Midbrain (tissue), 1 donor: ENCODE data around the gene ZNF605.
"Not testable (repeated sequence)": the region's sequence is repeated elsewhere in the genome, so short reads cannot be mapped to it uniquely, and the experiment has no call there.

Source experiments
- DNase-seq: peaks from one replicate; lab custom pipeline; 2025; lab: John Stamatoyannopoulos, UW

Gene ZNF605

DNA sequence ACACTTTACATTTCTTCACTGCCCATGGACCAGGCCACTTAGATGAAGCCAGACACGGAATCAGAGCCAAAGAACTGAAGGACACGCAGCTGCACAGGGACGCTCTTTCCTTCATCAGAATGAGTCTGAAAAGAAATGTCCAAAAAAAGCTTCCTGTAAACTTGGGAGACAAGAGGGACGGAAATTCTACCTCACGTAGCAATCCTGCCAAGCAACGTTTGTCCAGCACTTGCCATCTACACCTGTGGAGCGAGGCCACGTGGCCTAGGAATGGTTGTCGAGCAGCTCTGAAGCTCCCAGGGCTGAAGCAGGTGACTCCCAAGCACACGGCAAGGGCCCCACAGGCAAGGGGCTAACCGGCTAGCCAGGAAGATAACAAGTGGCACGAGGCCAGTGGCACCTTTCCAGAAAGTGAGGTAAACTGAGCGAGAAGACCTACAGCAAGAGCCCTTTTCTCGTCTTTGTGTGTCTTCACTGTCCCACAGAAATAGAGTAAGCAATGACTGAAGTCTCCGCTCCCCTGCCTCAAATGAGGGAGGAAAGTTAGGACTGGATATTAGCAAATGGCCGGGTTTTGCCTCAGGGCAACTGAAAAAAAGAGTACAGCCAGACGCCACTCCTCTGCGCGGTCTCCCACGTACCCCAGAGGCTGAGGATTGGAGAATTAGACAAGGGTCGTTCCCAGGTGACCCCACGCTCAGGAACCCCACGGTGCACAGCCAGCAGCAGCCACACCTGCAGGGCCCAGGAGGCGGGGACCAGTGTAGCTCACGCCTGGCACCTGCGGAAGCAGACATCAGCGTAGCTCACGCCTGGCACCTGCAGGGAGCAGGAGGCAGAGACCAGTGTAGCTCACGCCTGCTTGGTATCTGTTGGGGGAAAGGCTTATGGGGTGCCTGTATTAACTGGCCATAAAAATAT, 7.7 kb downstream of the ZNF605 start:
- DNase-seq = no peak

DNA sequence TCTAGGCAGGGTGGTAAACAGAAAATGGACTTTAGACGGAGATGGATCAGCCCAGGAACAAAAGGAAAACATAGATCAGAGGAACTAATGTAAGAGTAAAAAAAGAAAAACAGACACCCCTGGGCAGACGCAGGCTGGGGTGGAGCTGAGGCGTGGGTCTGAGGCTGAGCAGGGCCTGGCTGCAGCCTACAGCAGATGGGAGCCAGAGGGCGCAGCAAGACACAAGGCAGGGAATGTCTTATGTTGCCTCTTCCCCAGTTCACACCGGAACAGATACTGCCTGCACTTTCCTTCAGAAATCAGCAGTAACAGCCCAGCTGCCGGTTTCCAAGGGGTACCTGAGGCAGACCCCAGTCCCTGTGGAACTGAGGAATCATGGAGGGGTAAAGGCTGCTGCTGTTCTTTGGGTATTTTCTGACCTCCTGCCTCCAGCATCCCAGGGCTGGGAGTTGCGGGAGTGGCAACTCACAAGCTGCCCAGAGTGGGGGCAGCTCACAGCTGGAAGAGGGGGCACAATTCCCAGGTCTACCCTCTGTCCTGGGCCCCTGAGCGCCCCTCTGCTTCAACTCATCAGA, 9.8 kb downstream of the ZNF605 start:
- no peak for DNase-seq

- no peak for DNase-seq
These were observed 10.3 kb downstream of the ZNF605 start for GRCh38 chr12:132945806-132946205.

DNA sequence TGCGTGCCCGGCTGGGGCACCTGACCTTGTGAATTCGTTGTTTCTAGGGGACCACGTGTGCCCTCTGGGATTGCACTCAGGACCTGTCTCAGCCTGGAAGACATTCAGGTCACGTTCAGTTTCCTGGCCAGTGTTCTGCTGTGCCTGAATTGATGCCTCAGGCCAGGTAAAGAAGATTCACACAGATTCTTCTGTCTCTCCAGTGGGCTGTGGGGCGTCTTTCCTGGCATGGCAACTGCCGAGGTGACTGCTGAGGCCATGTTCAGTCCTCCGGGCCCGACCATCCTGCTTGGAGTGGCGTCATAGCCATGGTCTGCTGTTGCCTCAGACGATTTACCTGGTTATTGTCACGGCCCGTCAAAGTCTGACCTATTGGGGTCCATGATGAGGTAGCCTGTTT, 13.5 kb downstream of the ZNF605 start:
- DNase-seq = no peak

GRCh38 chr12:132941336-132941954, 14.7 kb downstream of the ZNF605 start:
- DNase-seq = no peak

DNA sequence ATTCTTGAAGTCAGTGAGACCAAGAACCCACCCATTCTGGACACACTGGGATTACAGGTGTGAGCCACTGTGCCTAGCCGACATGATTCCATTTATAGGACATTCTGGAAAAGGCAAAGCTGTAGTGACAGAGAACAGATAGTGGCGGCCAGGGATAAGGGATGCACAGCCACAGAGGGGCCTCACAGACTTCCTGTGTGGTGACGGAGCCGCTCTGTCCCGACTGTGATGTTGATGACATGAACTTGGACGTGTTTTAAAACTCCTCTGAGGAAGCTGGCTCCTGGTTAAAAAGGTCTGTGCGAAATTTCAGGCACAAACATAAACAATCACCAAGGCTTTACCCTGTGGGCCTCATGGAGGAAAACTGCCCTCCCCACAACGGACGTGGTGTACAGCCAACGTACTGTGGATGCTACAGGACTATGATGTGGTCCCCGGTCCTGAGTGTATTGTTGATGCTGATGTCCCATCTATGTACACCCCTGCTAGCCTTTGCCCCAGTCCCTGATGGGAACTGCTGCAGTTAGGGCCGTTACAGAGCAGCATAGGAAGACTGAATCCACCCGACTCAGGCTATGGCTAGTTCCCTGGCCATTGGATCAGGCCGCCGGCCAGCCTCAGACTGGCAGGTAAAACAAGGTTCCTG, 15.9 kb downstream of the ZNF605 start:
- DNase-seq = no peak

DNA sequence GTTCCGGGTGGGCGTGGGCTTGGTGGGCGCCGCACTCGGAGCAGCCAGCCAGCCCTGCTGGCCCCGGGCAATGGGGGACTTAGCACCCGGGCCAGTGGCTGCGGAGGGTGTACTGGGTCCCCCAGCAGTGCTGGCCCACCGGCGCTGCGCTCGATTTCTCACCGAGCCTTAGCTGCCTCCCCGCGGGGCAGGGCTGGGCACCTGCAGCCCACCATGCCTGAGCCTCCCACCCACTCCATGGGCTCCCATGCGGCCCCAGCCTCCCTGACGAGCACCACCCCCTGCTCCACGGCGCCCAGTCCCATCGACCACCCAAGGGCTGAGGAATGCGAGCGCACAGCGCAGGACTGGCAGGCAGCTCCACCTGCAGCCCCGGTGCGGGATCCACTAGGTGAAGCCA, 17.3 kb downstream of the ZNF605 start:
- not testable (repeated sequence) for DNase-seq

- no peak for DNase-seq
These were observed 18.6 kb downstream of the ZNF605 start for GRCh38 chr12:132937476-132937875.

GRCh38 chr12:132936921-132937320, 19.2 kb downstream of the ZNF605 start:
- not testable (repeated sequence) for DNase-seq

DNA sequence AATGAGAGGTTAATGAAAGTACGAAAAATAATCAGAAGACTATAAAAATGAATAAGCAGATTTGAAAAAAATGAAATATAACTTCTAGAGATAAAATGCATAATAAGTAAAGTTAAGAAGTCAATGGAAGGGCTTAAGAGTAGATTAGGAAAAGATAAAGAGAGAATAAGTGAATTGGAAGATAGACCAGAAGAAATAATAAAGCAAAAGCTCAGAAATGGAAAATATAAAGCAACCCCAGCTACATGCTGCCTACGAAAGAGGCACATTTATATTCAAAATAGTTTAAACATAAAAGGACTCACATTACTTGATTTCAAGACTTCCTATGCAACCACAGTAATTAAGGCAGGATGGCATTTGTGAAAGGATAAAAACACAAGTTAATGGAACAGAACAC, 19.9 kb downstream of the ZNF605 start:
- DNase-seq = no peak

GRCh38 chr12:132926415-132926833, 29.7 kb downstream of the ZNF605 start:
- DNase-seq = no peak

DNA sequence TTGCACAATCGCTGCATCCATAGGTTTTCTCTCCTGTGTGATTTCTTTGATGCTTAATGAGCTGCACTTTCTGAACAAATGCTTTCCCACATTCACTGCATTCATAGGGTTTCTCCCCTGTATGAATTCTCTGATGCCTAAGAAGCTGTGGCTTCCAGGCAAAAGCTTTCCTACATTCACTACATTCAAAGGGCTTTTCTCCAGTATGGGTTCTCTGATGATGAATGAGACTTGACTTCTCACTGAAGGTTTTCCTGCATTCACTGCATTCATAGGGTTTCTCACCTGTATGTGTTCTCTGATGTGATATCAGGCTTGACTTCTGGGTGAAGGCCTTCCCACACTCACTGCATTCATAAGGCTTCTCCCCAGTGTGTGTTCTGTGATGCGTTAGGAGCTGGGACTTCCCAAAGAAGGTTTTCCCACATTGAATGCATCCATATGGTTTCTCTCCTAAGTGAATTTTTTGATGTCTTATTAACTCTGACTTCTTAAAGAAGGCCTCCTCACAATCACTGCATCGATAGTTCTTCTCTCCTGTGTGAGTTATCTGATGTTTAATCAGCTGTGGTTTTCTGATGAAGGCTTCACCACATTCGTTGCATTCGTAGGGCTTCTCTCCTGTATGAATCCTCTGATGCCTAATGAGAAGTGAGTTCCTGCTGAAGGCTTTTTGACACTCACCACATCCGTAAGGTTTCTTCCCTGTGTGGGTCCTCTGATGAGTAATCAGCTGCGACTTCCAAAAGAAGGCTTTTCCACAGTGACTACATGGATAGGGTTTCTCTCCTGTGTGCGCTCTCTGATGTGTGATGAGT, 30.3 kb downstream of the ZNF605 start:
- DNase-seq = no peak

GRCh38 chr12:132924356-132924755, 31.8 kb downstream of the ZNF605 start:
- no peak for DNase-seq

GRCh38 chr12:132923356-132923909, 32.7 kb downstream of the ZNF605 start:
- no peak for DNase-seq

DNA sequence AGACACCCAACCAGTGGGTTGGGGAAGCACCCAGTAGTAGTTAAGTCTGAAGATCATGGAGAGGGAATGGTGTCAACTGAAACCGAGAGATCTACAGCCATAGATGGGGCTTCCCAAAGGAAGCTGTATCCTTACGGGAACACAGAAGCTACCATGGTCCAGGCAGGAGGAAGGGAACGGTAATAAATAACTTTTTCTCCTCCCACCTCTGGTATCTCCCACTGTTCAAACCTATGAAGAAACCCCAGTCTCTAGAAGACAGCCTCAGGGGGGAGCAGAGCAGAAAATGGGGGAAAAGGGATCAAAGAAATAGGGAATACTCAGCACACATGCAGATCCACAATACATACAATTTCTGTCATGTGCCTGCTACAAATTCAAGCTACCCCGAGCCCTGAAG, 33.4 kb downstream of the ZNF605 start:
- no peak for DNase-seq

GRCh38 chr12:132921685-132922084, 34.4 kb downstream of the ZNF605 start:
- DNase-seq = no peak

- DNase-seq = no peak
These were observed 37.4 kb downstream of the ZNF605 start for GRCh38 chr12:132918680-132919079.

DNA sequence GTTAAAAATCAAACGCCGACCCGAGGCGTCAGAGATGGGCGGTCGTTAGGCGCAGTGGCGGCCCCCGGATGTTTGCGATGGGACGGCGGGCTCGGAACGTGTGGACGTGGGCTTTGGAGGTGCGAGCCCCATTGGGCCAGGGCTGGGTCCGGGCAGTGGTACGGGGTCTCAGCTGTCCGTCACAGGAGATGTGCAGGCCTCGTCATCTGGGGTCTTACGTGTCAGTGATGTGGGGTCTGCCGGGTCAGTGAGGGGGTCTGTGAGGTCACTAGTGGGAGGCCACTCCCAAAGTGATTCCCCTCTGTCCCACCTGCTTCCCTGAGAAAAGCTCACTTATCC, 47.1 kb downstream of the ZNF605 start:
- no peak for DNase-seq

GRCh38 chr12:132908145-132909029, 47.7 kb downstream of the ZNF605 start:
- peak; percentile 97 for DNase-seq

DNA sequence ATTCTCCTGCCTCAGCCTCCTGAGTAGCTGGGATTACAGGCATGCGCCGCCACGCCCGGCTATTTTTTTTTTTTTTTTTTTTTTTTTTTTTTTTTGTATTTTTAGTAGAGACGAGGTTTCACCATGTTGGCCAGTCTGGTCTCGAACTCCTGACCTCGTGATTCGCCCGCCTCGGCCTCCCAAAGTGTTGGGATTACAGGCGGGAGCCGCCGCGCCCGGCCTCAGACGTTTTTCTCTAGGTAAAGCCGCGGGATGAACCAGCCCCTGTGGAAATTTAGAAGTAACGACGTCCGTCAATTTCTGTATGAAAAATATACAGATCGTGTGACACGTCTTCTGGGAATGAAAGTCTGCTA, 48.3 kb downstream of the ZNF605 start:
- DNase-seq = not testable (repeated sequence)

- DNase-seq = no peak
These were observed 48.9 kb downstream of the ZNF605 start for GRCh38 chr12:132907216-132907615.
